HuH-7 (cell line): ENCODE data around the gene RHOB.
"Not testable (repeated sequence)": the region's sequence is repeated elsewhere in the genome, so short reads cannot be mapped to it uniquely, and the experiment has no call there.

Source experiments
- DNase-seq: peaks from one replicate; pipeline ENCODE4 v3.0.0; 2011; ENCODE audit warnings: low spot score

RHOB gene

DNA sequence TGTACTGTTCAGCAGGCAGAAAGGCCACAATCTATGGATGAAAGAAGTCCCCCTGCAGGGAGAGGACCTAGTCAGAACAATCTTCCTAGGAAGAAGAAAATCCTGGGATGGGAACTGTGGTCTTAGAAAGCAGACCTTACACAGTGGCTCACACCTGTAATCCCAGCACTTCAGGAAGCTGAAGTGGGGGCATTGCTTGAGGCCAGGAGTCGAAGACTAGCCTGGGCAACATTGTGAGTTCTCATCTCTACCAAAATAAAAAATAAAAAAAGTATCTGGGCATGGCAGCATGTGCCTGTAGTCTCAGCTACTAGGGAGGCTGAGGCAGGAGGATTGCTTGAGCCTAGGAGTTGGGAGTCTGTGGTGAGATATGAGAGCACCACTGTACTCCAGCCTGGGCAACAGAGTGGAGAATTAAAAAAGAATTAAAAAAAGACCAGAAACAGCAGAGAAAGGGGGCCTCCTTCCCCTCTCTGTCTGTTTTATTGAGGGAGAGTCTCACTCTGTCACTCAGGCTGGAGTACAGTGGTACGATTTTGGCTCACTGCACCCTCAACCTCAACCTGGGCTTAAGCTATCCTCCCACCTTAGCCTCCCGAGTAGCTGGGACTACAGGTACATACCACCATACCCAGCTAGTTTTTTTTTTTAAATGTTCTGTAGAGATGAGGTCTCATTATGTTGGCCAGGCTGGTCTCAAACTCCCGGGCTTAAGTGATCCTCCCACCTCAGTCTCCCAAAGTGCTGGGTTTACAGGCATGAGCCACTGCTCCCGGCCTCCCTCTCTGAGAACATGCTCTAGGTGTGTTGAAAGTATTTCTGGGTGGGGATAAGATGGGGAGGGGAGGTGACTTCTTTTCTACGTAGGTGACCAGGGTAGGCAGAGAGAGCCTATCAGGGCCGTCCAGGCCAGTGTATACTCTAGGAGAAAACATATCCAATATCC lies 7.4 kb downstream of the RHOB start:
- no peak for DNase-seq

GRCh38 chr2:20455076-20455587 lies 8.3 kb downstream of the RHOB start:
- DNase-seq, result no peak

DNA sequence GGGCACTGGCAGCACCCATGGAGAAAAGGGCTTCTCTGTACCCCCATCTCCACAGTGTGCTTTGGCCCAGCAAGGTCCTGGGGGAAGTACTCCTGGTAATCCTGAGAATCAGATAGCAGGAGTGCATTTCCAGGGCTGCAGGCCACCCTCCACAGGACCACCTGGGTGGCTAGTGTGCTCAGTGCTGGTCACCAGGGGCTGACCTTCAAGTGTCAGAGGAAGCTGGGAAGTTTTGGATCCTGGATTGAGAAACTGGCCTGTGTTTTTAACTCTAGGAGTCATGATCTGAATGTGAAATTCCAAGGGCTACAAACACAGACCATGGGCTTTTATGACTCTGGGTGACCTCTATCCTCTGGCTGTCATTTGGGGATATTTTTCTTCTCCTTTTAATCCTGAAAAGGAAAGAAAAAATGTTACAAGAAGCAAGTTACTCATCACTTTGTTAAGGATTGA lies 9.3 kb downstream of the RHOB start:
- DNase-seq, result no peak

DNA sequence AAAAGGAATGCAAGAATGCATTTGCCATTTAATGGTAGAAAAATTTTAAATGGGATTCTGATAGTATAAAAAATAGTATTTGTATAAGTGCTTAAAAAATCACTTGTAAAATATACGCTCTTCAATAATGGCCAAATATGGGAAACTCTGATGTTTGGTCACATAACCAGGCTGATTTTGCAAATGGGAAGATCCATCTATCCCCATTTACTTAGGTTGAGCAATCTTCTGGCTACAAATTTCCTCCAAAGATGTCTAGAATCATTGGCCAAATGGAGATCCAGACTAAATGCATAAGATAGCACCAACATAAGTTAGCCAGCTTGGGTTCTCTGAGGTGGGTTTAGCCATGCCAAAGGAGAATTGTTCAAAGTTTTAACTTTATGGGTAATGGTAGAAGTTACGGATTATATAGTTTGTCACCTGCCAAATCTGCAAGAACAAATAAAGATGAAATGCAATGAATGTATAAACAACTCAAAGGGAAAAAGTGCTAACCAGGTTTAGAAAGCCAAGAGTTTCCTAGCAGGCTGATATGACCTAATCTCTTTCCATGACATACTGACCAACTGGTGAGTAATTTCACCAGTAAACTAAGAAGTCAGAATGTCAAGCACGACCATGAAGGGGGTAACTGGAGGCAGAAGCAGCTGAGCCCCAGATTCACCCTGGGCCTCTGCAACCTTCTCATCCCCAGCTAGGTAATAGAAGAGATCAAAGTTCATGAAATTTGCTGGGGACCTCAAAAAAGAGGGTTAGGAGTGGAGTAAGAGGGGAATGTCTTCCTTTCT lies 10.0 kb downstream of the RHOB start:
- no peak for DNase-seq

- DNase-seq, result no peak
Observed at GRCh38 chr2:20457661-20458630, 11.1 kb downstream of the RHOB start.

DNA sequence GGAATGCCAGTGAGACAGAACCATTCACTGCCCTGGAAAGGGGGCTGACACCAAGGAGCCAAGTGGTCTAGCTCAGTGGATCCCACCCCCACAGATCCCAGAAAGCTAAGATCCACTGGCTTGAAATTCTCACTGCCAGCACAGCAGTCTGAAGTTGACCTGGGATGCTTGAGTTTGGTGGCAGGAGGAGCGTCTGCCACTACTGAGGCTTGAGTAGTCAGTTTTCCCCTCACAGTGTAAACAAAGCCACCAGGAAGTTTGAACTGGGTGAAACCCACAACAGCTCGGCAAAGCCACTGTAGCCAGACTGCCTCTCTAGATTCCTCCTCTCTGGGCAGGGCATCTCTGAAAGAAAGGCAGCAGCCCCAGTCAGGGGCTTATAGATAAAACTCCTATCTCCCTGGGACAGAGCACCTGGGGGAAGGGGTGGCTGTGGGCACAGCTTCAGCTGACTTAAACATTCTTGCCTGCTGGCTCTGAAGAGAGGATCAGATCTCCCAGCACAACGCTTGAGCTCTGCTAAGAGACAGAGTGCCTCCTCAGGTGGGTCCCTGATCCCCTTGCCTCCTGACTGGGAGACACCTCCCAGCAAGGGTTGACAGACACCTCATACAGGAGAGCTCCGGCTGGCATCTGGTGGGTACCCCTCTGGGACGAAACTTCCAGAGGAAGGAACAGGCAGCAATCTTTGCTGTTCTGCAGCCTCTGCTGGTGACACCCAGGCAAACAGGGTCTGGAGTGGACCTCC lies 12.0 kb downstream of the RHOB start:
- not testable (repeated sequence) for DNase-seq

- no peak for DNase-seq
Observed at GRCh38 chr2:20465716-20466394, 19.0 kb downstream of the RHOB start.

DNA sequence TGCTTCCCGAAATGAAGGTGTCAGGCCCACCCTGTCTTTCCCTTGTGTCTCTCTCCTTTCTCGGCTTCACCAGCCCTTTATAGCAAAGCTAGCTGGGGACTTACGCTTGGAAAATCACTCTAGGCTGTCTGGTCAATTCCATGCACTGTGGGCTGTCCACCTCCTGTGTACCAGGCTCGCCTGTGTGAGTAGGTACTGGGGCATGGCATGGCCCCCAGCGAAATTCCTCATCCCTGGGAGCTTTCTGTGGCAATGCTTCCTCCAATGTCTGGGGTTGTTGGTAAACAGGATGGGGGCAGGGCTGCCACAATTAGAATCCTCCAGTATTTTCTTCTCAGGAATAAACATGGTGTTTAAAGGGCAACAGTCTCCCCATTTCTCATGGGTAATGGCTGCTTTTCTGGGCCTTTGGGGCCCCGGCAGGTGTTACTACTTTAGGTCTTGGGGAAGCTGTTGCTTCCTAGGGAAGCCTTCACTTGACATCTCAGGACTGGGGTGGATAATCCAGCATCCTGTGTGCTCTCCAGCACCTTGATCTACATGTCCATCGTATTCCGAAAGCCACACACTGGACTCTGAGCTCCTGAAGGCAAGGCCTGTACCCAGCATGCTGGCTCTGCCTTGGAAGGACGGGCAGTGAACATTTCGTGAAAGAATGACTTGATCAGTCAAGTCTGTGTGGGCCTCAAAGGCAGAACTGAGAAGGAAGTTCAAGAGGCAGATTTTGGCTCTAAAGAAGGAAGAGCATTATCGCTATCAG lies 21.1 kb downstream of the RHOB start:
- DNase-seq, result no peak

DNA sequence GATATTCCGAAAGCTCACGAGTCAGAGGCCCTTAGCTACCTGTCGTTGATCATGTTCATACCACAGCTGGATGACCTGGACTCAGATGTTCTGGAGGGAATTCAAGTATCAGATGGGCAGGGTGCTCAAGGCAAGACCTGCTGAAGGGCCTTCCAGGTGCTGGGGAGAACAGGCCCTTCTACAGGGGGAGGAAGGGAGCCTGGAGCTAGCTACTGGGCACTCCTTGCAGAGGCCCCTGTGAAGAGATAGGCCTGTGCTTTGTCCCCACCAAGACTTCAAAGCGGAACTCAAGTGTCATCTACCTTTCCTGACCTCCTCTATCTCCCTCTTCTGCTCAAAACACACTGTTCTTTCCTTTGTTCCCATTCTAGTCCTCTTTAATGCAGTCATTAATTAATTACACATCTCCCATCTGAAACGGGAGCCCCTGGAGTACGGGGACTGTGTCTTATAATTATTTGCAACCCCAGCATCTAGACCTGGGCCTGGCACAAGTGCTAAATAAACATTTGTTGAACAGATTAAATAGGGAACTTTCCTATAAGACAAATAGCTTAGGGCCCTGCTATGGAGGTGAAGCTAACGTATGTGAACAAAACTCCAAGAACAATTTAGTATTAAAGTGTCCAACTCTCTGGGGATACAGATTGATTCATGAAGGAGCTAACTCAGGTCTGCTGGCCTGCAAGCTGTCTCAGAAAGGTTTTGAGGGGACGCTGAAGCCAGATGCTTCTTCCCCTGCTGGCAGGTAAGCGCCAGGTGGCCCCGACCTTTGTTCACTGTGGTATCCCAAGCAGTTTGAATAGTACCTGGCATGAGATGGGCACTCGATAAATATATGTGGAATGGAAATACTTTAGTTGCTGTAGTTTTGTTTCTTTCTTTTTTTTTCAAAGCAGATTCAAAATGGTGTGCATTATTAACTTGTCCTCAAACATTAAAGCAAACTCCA lies 22.0 kb downstream of the RHOB start:
- DNase-seq, result no peak

DNA sequence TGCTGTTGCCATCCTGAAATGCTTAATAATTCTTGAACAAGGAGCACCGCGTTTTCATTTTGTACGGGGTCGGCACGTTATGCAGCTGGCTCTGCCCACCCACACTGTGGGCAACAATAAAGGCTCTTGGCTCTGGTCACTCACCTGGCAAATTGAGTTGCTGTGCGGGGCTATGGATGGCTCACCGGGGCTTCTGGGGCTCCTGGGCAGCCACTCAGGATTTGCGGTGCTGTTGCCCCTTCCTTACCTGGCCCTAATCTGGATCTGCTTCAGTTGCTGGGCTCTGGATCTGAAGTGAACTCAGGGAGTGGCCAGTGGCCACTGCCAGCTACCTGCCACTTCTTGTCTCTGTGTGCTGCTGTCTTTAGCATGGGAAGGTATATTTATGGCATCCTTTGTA lies 22.7 kb downstream of the RHOB start:
- no peak for DNase-seq

- no peak for DNase-seq
Observed at GRCh38 chr2:20470211-20470610, 23.3 kb downstream of the RHOB start.

DNA sequence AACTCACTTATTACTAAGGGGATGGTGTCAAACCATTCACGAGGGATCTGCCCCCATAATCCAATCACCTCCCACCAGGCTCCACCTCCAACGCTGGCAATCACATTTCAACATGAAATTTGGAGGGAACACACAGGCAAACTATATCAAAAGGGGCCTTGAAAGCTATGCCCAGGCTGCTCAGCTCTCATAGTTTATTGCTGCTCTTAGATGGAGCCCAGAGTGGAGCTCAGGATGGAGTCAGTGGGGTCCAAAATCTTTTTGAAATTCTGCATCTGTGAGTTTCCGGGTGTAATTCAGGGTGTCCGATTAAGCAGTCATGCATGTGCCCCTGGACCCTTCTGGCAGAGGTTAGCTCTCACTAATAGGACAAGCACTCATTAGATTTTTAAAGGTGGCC lies 24.3 kb downstream of the RHOB start:
- DNase-seq, result no peak

DNA sequence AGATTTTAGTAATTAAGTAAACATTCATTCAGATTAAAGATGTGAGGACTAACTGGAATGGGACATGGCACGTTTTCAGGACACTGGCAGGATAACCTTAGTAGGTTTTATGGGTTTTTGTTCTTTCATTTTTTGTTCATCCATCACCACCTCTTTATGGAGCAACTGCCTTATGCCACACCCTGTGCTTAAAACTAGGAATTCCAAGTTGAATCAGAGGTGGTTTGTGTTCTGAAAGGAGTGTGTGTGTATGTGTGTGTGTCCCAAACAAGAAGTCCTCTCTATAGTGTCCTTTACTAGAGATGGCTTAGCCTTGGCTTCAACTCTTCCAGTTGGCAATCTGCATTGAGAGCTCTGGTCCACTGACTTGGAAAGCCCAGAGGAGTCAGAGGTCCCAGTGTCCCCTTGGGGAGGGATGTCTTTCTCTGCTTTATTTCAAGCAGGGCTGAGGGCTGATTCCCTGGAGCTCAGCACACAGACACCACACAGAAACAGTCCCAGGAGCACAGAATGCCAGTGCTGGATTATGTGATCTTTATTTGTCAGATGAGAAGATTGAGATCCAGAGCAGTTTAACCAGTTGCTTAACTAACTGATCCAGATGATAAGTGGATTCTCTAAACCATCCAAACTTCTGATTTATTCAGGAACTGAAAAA lies 25.2 kb downstream of the RHOB start:
- DNase-seq, result no peak

- DNase-seq, result no peak
Observed at GRCh38 chr2:20472569-20472968, 25.7 kb downstream of the RHOB start.

GRCh38 chr2:20473128-20473527 lies 26.3 kb downstream of the RHOB start:
- DNase-seq, result no peak

DNA sequence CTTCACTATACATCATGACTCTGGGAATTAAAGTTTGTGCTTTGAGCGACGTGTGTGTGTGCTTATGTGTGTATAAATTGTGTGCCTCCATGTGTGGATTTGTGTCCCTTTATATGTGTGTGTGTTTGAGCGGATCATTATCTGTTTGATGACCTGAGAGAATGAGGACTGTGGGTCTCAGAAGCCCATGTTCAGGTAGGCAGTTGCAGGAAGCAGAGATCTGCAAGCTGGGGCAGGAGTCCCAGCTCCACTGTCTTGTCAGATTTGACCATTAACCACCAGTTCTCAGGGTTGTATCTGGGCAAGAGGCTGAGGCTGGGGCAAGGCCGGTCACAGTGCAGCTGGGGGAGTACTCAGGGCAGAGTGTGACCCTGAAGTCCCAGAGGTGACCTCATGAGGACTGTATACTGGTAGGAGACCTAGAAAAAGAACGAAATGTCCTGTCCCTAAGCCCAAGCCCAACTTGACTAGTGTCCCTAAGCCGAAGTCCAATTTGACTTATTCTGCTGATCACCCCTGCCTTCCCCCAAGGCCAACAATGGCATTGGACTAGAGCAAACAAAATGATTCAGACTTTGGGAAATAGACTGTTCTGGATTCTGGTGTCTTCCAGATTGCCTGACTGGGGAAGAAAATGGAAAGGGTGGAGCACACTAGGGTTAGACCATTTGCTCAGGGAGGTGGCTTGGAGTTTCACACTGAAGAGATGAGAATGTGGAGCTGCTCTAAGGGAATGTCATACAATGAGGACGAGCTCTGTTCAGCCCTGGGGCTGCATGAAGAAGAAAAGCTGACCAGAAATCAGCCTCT lies 28.1 kb downstream of the RHOB start:
- DNase-seq, result no peak

DNA sequence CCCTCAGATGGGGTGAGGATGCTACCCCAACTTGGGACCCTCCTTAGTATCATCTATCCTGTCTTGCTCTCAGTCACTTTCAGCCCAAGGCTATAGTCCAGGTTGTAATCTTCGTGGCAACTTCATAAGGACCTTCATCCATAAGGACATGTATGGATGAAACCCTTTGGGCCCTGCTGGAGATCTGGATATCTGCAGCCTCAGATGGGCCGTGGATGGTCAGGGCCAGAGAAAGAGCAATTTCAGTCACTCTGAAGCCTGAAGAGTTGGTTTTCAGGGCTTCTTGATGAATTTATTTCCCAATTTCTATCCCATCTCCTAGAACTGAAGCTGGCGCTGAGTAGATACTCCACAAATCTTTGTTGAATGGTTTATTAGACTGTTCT lies 28.7 kb downstream of the RHOB start:
- no peak for DNase-seq
